SH-SY5Y (cell line): ENCODE results near the gene BTN1A1.

Experiments
- GATA2 ChIP-seq: IDR thresholded peaks from 2 replicates; pipeline ENCODE4 v1.6.1; 2011; ENCODE audit warnings: mild to moderate bottlenecking, low read depth, low read length
- GATA3 ChIP-seq: IDR thresholded peaks from 2 replicates; pipeline ENCODE4 v1.6.1; 2011; ENCODE audit warnings: low read depth, mild to moderate bottlenecking, low read length, moderate library complexity

GRCh38 chr6:26534681-26535465 is 34.8 kb downstream of the BTN1A1 start:
- TF ChIP-seq GATA2 (no peak), GATA3 (no peak)
